Measurements from ENCODE around the gene CYP1B1. TPM values are rescaled to one million over a fixed set of nuclear protein-coding genes. Genes with fewer than 3 reads are reported as not detected.
"Not testable (repeated sequence)": the region's sequence is repeated elsewhere in the genome, so short reads cannot be mapped to it uniquely, and the experiment has no call there.

The CYP1B1 gene
- total RNA-seq, 6 experiments from 2014 or later = 3.8 to 7.1 (median 6.4) TPM

GRCh38 chr2:38115216-38116032 is 39.5 kb upstream of the CYP1B1 start:
- intact Hi-C loops (cut with DNase I) = no loop called here
- TF ChIP-seq CTCF (IDR thresholded peaks at IDR 0.05) (peak; percentile 94 to 97 (median 94)), POLR2A (IDR thresholded peaks at IDR 0.05) (no peak)
- Histone ChIP-seq H3K4me3 (no peak overlapping the region), H3K36me3 (no peaks in the 10 kb centered on the region), H3K27me3 (no peaks in the 10 kb centered on the region), H3K27ac (no peak overlapping the region), H3K9me3 (no peaks in the 10 kb centered on the region), H3K4me1 (peaks cover 0 to 33% (median 12%) of the 10 kb centered on the region in 4 donors)
- DNase-seq = peak; percentile 77 to 88 (median 80)
- peak; percentile 92 to 96 (median 94) for ATAC-seq
- WGBS (ENCODE audit: insufficient coverage, low coverage, low lambda C conversion rate, missing lambda C conversion rate) = 15% methylated on average over 8 of the region's 8 CpGs

DNA sequence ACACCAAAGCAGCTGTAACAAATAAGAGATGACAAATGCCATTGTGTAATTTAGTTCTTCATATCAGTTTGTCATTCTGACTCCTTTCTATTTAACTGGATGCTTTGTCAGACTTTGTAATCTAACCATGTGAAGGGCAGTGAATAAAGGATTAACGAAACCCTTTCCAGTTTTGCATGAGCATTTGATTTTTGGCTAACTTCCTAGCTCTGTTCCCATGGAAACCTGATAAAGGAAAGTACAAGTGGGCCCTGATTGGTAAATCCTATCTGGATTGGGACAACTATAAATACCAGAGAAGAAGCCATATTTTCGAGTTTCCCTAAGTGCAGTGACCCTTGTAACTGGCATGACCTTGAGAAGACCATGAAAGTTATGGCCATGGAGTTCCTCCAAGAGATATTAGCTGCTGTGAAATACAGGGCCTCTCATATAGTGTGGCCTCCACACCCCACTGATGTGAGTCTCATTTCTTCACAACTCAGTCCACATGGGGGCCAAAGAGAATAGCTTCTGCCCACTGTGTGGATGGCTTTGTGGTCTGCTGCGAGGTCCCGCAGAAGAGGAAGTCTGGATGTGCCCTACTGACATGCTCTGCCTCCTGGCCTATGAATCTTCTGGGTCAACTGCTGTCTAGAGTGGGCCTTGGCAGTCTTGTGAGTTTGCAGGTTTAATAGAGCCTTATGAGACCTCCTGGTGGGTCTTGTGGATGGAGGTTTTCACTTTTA is 38.2 kb upstream of the CYP1B1 start:
- H3K27ac ChIP-seq = peak overlapping the region in 2 of 3 donors; percentile 3 to 52

DNA sequence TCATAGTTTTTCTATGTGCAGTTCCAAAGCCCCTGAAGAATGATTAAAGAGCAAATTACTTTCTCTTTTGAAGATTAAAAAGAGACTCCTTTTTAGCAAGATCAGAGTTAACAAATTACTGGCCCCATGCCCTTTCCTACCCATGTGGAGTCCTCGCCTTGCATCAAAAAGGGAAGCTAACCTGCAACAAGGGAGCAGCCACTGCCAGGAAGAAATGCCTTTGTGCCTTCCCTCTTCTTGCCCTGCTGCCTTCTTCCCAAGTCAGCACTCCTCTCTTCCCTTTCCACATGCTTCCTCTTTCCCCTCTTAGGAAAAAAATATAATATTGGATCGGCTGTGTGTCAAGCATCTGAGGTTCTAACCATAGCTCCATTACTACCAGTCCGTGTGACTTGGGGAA is 37.1 kb upstream of the CYP1B1 start:
- TF ChIP-seq CTCF (IDR thresholded peaks at IDR 0.05) (no peak), POLR2A (IDR thresholded peaks at IDR 0.05) (no peak)
- Histone ChIP-seq H3K9me3 (no peaks in the 10 kb centered on the region), H3K36me3 (no peaks in the 10 kb centered on the region), H3K27ac (no peak overlapping the region), H3K27me3 (no peaks in the 10 kb centered on the region), H3K4me1 (peaks cover 0 to 52% (median 14%) of the 10 kb centered on the region in 4 donors), H3K4me3 (no peak overlapping the region)
- intact Hi-C loops (cut with DNase I) = no loop called here
- 52% methylated on average over 3 of the region's 3 CpGs for WGBS (ENCODE audit: insufficient coverage, low coverage, low lambda C conversion rate, missing lambda C conversion rate)
- DNase-seq (no peak), ATAC-seq (no peak)

More for the DNA sequence above, 38.2 kb upstream of the CYP1B1 start:
- no peak overlapping the region for H3K4me3 ChIP-seq
- 31% methylated on average over 3 of the region's 4 CpGs for WGBS (ENCODE audit: insufficient coverage, low coverage, low lambda C conversion rate, missing lambda C conversion rate)
- H3K9me3 ChIP-seq = no peaks in the 10 kb centered on the region
- no peaks in the 10 kb centered on the region for H3K27me3 ChIP-seq
- no peaks in the 10 kb centered on the region for H3K36me3 ChIP-seq
- H3K4me1 ChIP-seq = peaks cover 0 to 42% (median 14%) of the 10 kb centered on the region in 4 donors
- TF ChIP-seq POLR2A (IDR thresholded peaks at IDR 0.05) (no peak), CTCF (IDR thresholded peaks at IDR 0.05) (no peak)
- DNase-seq (no peak), ATAC-seq (peak; percentile 30 to 62 (median 46))
- intact Hi-C loops (cut with DNase I) = no loop called here

DNA sequence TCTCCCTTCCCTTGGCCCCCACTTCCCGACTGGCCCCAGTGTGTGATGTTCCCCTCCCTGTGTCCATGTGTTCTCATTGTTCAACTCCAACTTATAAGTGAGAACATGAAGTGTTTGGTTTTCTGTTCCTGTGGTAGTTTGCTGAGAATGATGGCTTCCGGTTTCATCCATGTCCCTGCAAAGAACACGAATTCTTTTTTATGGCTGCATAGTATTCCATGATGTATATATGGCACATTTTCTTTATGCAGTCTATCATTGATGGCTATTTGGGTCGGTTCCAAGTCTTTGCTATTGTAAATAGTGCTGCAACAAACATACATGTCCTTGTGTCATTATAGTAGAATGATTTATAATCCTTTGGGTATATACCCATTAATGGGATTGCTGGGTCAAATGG is 35.4 kb upstream of the CYP1B1 start:
- H3K27me3 ChIP-seq; H3K4me3 ChIP-seq; H3K36me3 ChIP-seq; ATAC-seq; intact Hi-C loops (cut with DNase I); H3K27ac ChIP-seq; H3K9me3 ChIP-seq; DNase-seq: not testable (repeated sequence)
- H3K4me1 ChIP-seq = peaks cover 0 to 56% (median 14%) of the 10 kb centered on the region in 4 donors
- WGBS (ENCODE audit: insufficient coverage, low coverage, low lambda C conversion rate, missing lambda C conversion rate) = 93% methylated on average over 4 of the region's 4 CpGs

GRCh38 chr2:38109732-38110181 is 33.8 kb upstream of the CYP1B1 start:
- peak overlapping the region; percentile 9 to 41 (median 25) for H3K4me3 ChIP-seq
- H3K27me3 ChIP-seq = no peaks in the 10 kb centered on the region
- no peaks in the 10 kb centered on the region for H3K36me3 ChIP-seq
- peak overlapping the region; percentile 71 to 87 (median 80) for H3K27ac ChIP-seq
- H3K9me3 ChIP-seq = no peaks in the 10 kb centered on the region
- TF ChIP-seq CTCF (IDR thresholded peaks at IDR 0.05) (no peak), POLR2A (IDR thresholded peaks at IDR 0.05) (peak; percentile 34)
- intact Hi-C loops (cut with DNase I) = no loop called here
- DNase-seq = no peak
- peaks cover 0 to 43% (median 9%) of the 10 kb centered on the region in 4 donors for H3K4me1 ChIP-seq
- WGBS (ENCODE audit: insufficient coverage, low coverage, low lambda C conversion rate, missing lambda C conversion rate) = 20% methylated on average over 4 of the region's 4 CpGs
- peak; percentile 76 to 91 (median 82) for ATAC-seq
